SU-DHL-6 (cell line): ENCODE data around the gene GPR62.

Source experiments
- H2AFZ ChIP-seq: fragments of 200-600 bp; sonication (generic); 2 replicates; pipeline ENCODE4 v1.6.1; 2014; ENCODE audit warnings: low read depth, mild to moderate bottlenecking, moderate library complexity, mixed read lengths, antibody characterized with exemption, low read length; ENCODE audit not compliant: severe bottlenecking
- H3F3A ChIP-seq: fragments of 200-600 bp; shearing (Covaris generic); 2 replicates; pipeline ENCODE4 v1.6.0; 2016; ENCODE audit warnings: antibody characterized with exemption, mild to moderate bottlenecking; ENCODE audit not compliant: insufficient read depth
- H3K27ac ChIP-seq: fragments of 200-600 bp; sonication (generic); 2 replicates; pipeline ENCODE4 v1.5.1; 2016; ENCODE audit warnings: low read depth, mild to moderate bottlenecking, low read length, moderate library complexity, mixed read lengths
- H3K27me3 ChIP-seq: fragments of 200-600 bp; sonication (generic), shearing (Covaris generic); 2 replicates; pipeline ENCODE4 v1.6.0; 2014; ENCODE audit warnings: mild to moderate bottlenecking, low read length
- H3K36me3 ChIP-seq: fragments of 200-600 bp; sonication (generic); 2 replicates; pipeline ENCODE4 v1.6.1; 2014; ENCODE audit warnings: mild to moderate bottlenecking, low read length, mixed read lengths
- H3K4me2 ChIP-seq: fragments of 300-600, 200-600 bp; shearing (Covaris generic), sonication (generic); 2 replicates; pipeline ENCODE4 v1.6.0; 2014; ENCODE audit warnings: low read length, low read depth, mild to moderate bottlenecking; ENCODE audit not compliant: poor library complexity, severe bottlenecking
- H3K4me3 ChIP-seq: fragments of 200-600 bp; sonication (generic); 2 replicates; pipeline ENCODE4 v1.5.1; 2014; ENCODE audit warnings: antibody characterized with exemption, low read length, mild to moderate bottlenecking, mixed read lengths; ENCODE audit not compliant: insufficient read depth, poor library complexity, severe bottlenecking
- H3K79me2 ChIP-seq: fragments of 200-600 bp; sonication (generic); 2 replicates; pipeline ENCODE4 v1.6.1; 2014; ENCODE audit warnings: mild to moderate bottlenecking, low read length, moderate library complexity; ENCODE audit not compliant: insufficient read depth
- H3K9ac ChIP-seq: fragments of 200-600 bp; sonication (generic); 2 replicates; pipeline ENCODE4 v1.7.0; 2014; ENCODE audit warnings: mild to moderate bottlenecking, low read length
- H3K9me2 ChIP-seq: fragments of 200-600 bp; sonication (generic); replicated peaks from 2 replicates; pipeline ENCODE4 v1.6.1; 2014; ENCODE audit warnings: low read length; ENCODE audit not compliant: insufficient read depth
- H3K9me3 ChIP-seq: fragments of 200-600 bp; sonication (generic); 2 replicates; pipeline ENCODE4 v1.6.1; 2014; ENCODE audit warnings: low read length, mixed read lengths; ENCODE audit not compliant: insufficient read depth
- H4K20me1 ChIP-seq: fragments of 200-600 bp; sonication (generic); 2 replicates; pipeline ENCODE4 v1.6.1; 2014; ENCODE audit warnings: low read depth, mild to moderate bottlenecking, antibody characterized with exemption, low read length, moderate library complexity, mixed read lengths
- EZH2phosphoT487 ChIP-seq: fragments of 200-600 bp; sonication (generic), shearing (Covaris generic); conservative IDR thresholded peaks from 2 replicates; pipeline ENCODE4 v1.6.1; 2018; ENCODE audit warnings: mild to moderate bottlenecking, antibody characterized with exemption, low read length, moderate library complexity, mixed read lengths
- TF ChIP-seq, protein P1 (sequence below): fragments of 200-600 bp; sonication (generic); IDR thresholded peaks from one replicate; pipeline ENCODE4 v1.5.1; 2017; ENCODE audit warnings: antibody characterized with exemption, mild to moderate bottlenecking, low read length, moderate library complexity; ENCODE audit not compliant: insufficient read depth, poor library complexity, severe bottlenecking

The GPR62 gene

DNA sequence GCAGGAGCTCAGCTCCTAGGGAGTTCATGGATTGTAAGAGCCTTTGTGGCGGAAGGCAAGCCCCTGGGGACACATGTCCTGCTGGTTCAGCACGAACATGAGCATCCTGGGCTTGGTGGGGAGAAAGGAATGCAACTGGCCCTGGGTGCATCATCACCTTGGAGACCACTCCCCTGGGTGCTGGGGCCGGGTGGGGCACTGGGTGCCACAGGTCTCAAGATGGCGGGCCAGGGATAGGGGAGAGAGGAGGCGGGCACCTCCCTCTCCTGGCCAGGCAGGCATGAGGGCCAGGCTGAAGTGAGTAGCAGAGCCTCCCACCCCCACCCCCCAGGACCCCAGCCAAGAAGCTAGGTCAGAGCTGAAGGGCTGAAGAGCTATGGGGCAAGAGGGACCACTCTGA lies 11.3 kb downstream of the GPR62 start:
- H3K4me2 ChIP-seq, result peak overlapping the region; percentile 61

DNA sequence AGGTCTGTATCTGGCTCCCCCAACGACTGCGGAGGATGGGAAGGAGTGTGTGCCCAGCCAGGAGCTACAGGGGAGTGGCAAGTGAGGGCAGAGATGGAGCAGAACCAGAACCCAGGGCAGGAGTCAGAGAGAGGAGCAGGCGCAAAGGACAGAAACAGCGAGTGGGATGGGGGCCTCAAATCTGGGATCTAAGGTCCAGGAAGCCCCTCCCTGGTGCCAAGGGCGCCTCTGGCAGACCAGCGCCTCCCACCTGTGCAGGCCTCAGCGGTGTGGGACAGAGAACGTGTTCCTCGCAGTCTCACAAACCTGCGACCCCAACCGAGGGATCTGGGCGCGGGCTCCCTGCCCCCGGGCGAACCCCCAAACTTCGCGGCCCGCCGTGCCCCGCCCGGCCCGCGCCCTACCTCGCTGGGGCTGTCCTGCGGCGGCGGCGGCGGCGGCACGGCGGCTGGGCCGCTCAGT lies 11.8 kb downstream of the GPR62 start:
- TF ChIP-seq, protein P1, sequence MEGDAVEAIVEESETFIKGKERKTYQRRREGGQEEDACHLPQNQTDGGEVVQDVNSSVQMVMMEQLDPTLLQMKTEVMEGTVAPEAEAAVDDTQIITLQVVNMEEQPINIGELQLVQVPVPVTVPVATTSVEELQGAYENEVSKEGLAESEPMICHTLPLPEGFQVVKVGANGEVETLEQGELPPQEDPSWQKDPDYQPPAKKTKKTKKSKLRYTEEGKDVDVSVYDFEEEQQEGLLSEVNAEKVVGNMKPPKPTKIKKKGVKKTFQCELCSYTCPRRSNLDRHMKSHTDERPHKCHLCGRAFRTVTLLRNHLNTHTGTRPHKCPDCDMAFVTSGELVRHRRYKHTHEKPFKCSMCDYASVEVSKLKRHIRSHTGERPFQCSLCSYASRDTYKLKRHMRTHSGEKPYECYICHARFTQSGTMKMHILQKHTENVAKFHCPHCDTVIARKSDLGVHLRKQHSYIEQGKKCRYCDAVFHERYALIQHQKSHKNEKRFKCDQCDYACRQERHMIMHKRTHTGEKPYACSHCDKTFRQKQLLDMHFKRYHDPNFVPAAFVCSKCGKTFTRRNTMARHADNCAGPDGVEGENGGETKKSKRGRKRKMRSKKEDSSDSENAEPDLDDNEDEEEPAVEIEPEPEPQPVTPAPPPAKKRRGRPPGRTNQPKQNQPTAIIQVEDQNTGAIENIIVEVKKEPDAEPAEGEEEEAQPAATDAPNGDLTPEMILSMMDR, result no peak
- no peak for TF ChIP-seq EZH2phosphoT487
- peak overlapping the region; percentile 61 for H3K4me2 ChIP-seq
- H3K79me2 ChIP-seq, result no peaks in the 10 kb centered on the region
- no peaks in the 10 kb centered on the region for H4K20me1 ChIP-seq
- no peaks in the 10 kb centered on the region for H3K9me3 ChIP-seq
- peak overlapping the region; percentile 57 for H3K9ac ChIP-seq
- no peaks in the 10 kb centered on the region for H3K9me2 ChIP-seq
- H3K4me3 ChIP-seq, result peak overlapping the region; percentile 41
- 0 out of 2 replicates have a peak, but pooled peaks cover 7% of the 10 kb centered on the region for H3F3A ChIP-seq
- no peaks in the 10 kb centered on the region for H3K36me3 ChIP-seq
- no peaks in the 10 kb centered on the region for H3K27me3 ChIP-seq
- H3K27ac ChIP-seq, result no peak overlapping the region
- no peak overlapping the region for H2AFZ ChIP-seq

More for the DNA sequence above, 11.3 kb downstream of the GPR62 start:
- H3K27me3 ChIP-seq, result no peaks in the 10 kb centered on the region
- no peak for TF ChIP-seq EZH2phosphoT487
- TF ChIP-seq, protein P1, result no peak
- no peak overlapping the region for H2AFZ ChIP-seq
- peak overlapping the region; percentile 57; the same call in 1 of the 2 replicates for H3K9ac ChIP-seq
- H3K9me3 ChIP-seq, result no peaks in the 10 kb centered on the region
- no peaks in the 10 kb centered on the region for H4K20me1 ChIP-seq
- no peak overlapping the region for H3K27ac ChIP-seq
- no peak overlapping the region for H3K4me3 ChIP-seq
- no peaks in the 10 kb centered on the region for H3K9me2 ChIP-seq
- H3K79me2 ChIP-seq, result no peaks in the 10 kb centered on the region
- no peaks in the 10 kb centered on the region for H3K36me3 ChIP-seq
- 0 out of 2 replicates have a peak, but pooled peaks cover 7% of the 10 kb centered on the region for H3F3A ChIP-seq

DNA sequence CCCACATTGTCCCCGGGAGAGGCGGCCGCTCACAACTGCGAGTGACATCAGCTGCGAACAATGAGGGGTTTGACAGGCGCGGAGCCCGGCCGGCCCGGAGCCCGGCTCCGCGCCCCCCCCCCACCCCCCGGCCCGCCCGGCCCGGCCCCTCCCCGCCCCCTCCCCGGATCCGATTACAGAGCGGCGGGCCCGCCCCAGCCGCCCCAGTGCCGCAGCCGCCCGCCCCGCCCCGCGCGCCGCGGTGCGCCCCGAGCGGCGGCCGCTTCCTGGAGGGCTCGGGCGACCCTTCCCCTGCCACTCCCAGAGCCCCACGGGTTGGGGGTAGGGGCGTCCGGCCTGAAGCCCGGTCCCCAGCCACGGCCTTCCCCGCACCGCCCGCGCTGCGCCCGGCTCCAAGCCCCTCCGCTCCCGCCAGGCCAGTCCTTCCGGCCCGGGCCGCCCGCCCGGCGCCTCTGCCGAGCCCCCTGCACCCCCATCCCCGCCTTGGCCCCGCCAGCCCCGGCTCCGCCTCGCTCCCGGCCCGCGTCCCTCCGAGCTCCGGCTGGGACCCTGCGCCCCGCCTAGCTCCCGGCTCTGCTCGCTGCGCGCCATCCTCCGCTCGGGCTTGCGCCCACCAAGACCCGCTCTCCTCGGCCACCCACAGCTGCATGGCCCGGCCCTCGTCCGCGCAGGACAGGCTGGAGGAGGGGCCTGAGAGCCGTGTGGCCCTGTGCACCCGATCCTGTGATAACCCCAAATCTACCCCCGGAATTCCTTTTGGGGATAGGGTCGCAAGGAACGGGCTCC lies 12.4 kb downstream of the GPR62 start, which contains the start of gene PCBP4:
Gene PCBP4, minus strand, starts transcription at position 71 of the 786 bp plus-strand sequence. CDS start 6,214 bp downstream, outside the sequence.
- Histone ChIP-seq H3K79me2 (no peaks in the 10 kb centered on the region), H3K4me2 (peak within 1 kb of the TSS; percentile 75), H3K9me2 (no peaks in the 10 kb centered on the region), H3K36me3 (no peaks in the 10 kb centered on the region), H3F3A (0 out of 2 replicates have a peak, but pooled peaks cover 7% of the 10 kb centered on the region), H3K4me3 (peak within 1 kb of the TSS; percentile 56), H3K9ac (peak within 1 kb of the TSS; percentile 62), H4K20me1 (no peaks in the 10 kb centered on the region), H3K27ac (peak within 1 kb of the TSS; percentile 32; the same call in 1 of the 2 replicates), H3K27me3 (no peaks in the 10 kb centered on the region), H2AFZ (peak within 1 kb of the TSS; percentile 42), H3K9me3 (no peaks in the 10 kb centered on the region)
- TF ChIP-seq, protein P1, result no peak
- TF ChIP-seq EZH2phosphoT487, result no peak
